ENCODE data around the gene JAG2.
A peak's percentile ranks its signal among the peaks of the same experiment; 100 is the strongest.

Gene JAG2

DNA sequence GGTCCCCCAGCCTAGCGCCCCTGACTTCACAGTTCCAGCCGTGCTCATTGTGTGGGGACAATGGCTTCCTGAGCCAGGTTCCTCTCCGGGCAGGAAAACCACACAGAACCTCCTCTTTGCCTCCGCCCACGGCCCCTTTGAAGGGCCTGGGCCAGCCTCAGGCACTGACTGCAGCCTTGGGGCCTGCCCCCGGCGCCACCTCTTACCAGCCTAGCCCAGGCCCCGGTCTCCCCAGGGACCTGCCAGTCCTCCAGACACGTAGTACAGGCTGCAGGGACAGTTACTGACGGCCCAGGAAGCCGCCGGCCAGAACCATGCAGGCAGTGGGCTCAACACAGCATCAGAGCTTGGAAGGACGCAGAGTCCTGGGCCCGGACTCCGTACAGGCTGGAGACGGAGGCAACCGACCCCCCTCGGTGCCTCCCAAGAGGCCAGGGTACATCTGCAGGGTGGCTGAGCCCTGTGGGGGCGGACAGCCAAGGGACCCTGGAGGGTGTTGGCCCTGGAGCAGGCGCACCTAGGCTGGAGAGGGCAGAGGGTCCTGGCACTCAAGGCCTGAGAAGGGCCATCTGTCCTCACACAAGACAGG is 33.4 kb upstream of the JAG2 start:
- TF ChIP-seq ZNF670 (tag by site-specific recombination; IDR thresholded peaks at IDR 0.05; ENCODE audit: low read depth) (no peak), SP7 (tag by site-specific recombination; IDR thresholded peaks at IDR 0.05) (no peak), ZNF155 (tag by site-specific recombination; IDR thresholded peaks at IDR 0.05) (no peak), ZBTB20 (tag by site-specific recombination; IDR thresholded peaks at IDR 0.05) (peak; percentile 60), HOXD13 (CRISPR knock-in tag; IDR thresholded peaks at IDR 0.05; ENCODE audit: borderline replicate concordance) (no peak), ZNF701 (tag by site-specific recombination; IDR thresholded peaks at IDR 0.05) (no peak), YY1 (tag by site-specific recombination; IDR thresholded peaks at IDR 0.05) (no peak), ZNF10 (tag by site-specific recombination; IDR thresholded peaks at IDR 0.05) (no peak), ZNF785 (tag by site-specific recombination; IDR thresholded peaks at IDR 0.05) (no peak), ZNF510 (tag by site-specific recombination; IDR thresholded peaks at IDR 0.05; ENCODE audit: insufficient replicate concordance) (no peak), ZBTB17 (tag by site-specific recombination; IDR thresholded peaks at IDR 0.05) (no peak), WT1 (tag by site-specific recombination; IDR thresholded peaks at IDR 0.05) (no peak), SP2 (tag by site-specific recombination; IDR thresholded peaks at IDR 0.05) (0 out of 2 replicates have a peak, but pooled peaks have one; percentile 33), ZNF2 (tag by site-specific recombination; IDR thresholded peaks at IDR 0.05) (no peak), ZNF544 (tag by site-specific recombination; IDR thresholded peaks at IDR 0.05) (no peak), KLF8 (tag by site-specific recombination; IDR thresholded peaks at IDR 0.05) (no peak), EGR2 (tag by site-specific recombination; IDR thresholded peaks at IDR 0.05; ENCODE audit: low read depth) (peak; percentile 56), ZFHX2 (tag by site-specific recombination; conservative IDR thresholded peaks at IDR 0.05) (peak; percentile 81), GLIS1 (tag by site-specific recombination; IDR thresholded peaks at IDR 0.05) (peak; percentile 84), ZNF362 (tag by site-specific recombination; IDR thresholded peaks at IDR 0.05) (no peak), ZFP37 (tag by site-specific recombination; IDR thresholded peaks at IDR 0.05) (no peak)
- TF ChIP-seq, protein P1, sequence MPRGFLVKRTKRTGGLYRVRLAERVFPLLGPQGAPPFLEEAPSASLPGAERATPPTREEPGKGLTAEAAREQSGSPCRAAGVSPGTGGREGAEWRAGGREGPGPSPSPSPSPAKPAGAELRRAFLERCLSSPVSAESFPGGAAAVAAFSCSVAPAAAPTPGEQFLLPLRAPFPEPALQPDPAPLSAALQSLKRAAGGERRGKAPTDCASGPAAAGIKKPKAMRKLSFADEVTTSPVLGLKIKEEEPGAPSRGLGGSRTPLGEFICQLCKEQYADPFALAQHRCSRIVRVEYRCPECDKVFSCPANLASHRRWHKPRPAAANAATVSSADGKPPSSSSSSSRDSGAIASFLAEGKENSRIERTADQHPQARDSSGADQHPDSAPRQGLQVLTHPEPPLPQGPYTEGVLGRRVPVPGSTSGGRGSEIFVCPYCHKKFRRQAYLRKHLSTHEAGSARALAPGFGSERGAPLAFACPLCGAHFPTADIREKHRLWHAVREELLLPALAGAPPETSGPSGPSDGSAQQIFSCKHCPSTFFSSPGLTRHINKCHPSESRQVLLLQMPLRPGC (tag by site-specific recombination; IDR thresholded peaks at IDR 0.05): no peak
- TF ChIP-seq, protein P2, sequence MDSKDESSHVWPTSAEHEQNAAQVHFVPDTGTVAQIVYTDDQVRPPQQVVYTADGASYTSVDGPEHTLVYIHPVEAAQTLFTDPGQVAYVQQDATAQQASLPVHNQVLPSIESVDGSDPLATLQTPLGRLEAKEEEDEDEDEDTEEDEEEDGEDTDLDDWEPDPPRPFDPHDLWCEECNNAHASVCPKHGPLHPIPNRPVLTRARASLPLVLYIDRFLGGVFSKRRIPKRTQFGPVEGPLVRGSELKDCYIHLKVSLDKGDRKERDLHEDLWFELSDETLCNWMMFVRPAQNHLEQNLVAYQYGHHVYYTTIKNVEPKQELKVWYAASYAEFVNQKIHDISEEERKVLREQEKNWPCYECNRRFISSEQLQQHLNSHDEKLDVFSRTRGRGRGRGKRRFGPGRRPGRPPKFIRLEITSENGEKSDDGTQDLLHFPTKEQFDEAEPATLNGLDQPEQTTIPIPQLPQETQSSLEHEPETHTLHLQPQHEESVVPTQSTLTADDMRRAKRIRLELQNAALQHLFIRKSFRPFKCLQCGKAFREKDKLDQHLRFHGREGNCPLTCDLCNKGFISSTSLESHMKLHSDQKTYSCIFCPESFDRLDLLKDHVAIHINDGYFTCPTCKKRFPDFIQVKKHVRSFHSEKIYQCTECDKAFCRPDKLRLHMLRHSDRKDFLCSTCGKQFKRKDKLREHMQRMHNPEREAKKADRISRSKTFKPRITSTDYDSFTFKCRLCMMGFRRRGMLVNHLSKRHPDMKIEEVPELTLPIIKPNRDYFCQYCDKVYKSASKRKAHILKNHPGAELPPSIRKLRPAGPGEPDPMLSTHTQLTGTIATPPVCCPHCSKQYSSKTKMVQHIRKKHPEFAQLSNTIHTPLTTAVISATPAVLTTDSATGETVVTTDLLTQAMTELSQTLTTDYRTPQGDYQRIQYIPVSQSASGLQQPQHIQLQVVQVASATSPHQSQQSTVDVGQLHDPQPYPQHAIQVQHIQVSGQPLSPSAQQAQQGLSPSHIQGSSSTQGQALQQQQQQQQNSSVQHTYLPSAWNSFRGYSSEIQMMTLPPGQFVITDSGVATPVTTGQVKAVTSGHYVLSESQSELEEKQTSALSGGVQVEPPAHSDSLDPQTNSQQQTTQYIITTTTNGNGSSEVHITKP (tag by site-specific recombination; IDR thresholded peaks at IDR 0.05): no peak
- ChIA-PET POLR2A (no interaction called here), CTCF (interaction anchor here (0.7 to 4.0 kb wide), 8 partner anchors 18 to 212 kb away, joined by 3 to 23 read pairs (median 3); no protein-coding TSS in a partner anchor)
- 0 out of 2 replicates have a peak overlapping the region, but pooled peaks have one; percentile 24 for H3K27ac ChIP-seq (ENCODE audit: extremely low read depth, low read depth, low read length)
- no peaks in the 10 kb centered on the region for H3K4me1 ChIP-seq (ENCODE audit: control insufficient read depth, insufficient read depth, low read length)
- H3K9me3 ChIP-seq (ENCODE audit: control insufficient read depth, insufficient read depth, low read depth, low read length): no peaks in the 10 kb centered on the region
- no peaks in the 10 kb centered on the region for H3K36me3 ChIP-seq (ENCODE audit: control insufficient read depth in 2 of 2, insufficient read depth in 1 of 2, low read length in 2 of 2)
- H3K4me3 ChIP-seq (ENCODE audit: low read depth, low read length): no peak overlapping the region
